Panc1 (cell line): ENCODE measurements around the gene CAMKK1.

Source experiments
- CTCF ChIP-seq: fragments of 450-650 bp; IDR thresholded peaks from 2 replicates; pipeline ENCODE4 v1.5.1; 2017; ENCODE audit warnings: mild to moderate bottlenecking
- REST ChIP-seq, 2 experiments: IDR thresholded peaks; 2 replicates each; pipeline ENCODE4 v1.6.1; 2011 to 2012; ENCODE audit warnings: low read depth in 2 of 2, control low read depth in 1 of 2, low read length in 1 of 2, mild to moderate bottlenecking in 1 of 2, moderate library complexity in 1 of 2; ENCODE audit not compliant: insufficient read depth in 1 of 2
- SIN3A ChIP-seq: IDR thresholded peaks from 2 replicates; pipeline ENCODE4 v1.6.1; 2012; ENCODE audit warnings: low read depth, mild to moderate bottlenecking, low read length, moderate library complexity, borderline replicate concordance; ENCODE audit not compliant: insufficient read depth
- TCF7L2 ChIP-seq: IDR thresholded peaks from 2 replicates; pipeline ENCODE4 v1.6.1; 2011; ENCODE audit warnings: mild to moderate bottlenecking, low read depth, low read length, inconsistent platforms

- TF ChIP-seq TCF7L2 (no peak), CTCF (no peak), SIN3A (no peak), REST (IDR thresholded peaks at IDR 0.05; ENCODE audit: insufficient read depth in 1 of 2, low read depth in 2 of 2, low read length in 1 of 2) (no peak)
Measured at GRCh38 chr17:3893003-3893719, at the start of gene CAMKK1.
